Measurements from ENCODE around the gene BMP6.

Gene BMP6

DNA sequence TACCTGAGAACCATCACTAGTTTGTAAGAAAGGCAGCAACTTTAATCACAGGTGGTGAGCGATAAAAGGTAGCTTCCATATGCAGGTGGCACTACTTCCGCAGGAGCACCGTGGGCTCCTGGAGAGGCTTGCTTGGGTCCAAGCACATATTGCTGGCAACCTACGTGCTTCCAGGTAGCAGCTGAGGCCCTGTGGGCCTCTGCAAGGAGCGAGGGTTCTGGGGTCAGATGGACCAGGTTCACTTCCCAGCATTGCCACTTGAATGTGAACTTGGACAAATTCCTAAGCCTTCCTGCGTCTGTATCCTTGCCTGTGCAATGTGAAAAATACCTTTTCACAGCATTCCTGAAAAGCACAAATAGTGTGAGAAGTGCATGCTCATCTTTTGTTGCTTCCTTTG lies 153.7 kb downstream of the BMP6 start:
- Histone ChIP-seq H3K23ac (ENCODE audit: low read length) (no peak overlapping the region), H4K8ac (ENCODE audit: low read depth, low read length) (no peak overlapping the region), H3K79me1 (ENCODE audit: low read length) (no peaks in the 10 kb centered on the region), H2BK120ac (ENCODE audit: low read depth, low read length) (no peak overlapping the region), H3K27me3 (ENCODE audit: insufficient read depth, low read length, poor library complexity) (no peaks in the 10 kb centered on the region), H4K5ac (ENCODE audit: low read length) (no peak overlapping the region), H3K9ac (ENCODE audit: low read length) (no peak overlapping the region), H3K4me1 (ENCODE audit: control insufficient read depth, low read depth, low read length) (no peaks in the 10 kb centered on the region), H3K18ac (ENCODE audit: low read length) (no peak overlapping the region), H2BK15ac (replicated peaks; ENCODE audit: low read depth) (no peak overlapping the region), H3K27ac (ENCODE audit: low read depth, low read length) (no peak overlapping the region), H3K4ac (ENCODE audit: low read depth, low read length) (no peak overlapping the region), H3K56ac (ENCODE audit: low read length) (no peak overlapping the region), H3K79me2 (ENCODE audit: control insufficient read depth, insufficient read depth, low read length) (no peaks in the 10 kb centered on the region), H3K36me3 (ENCODE audit: control insufficient read depth, insufficient read depth, low read length) (peaks cover 15% of the 10 kb centered on the region), H3K4me3 (ENCODE audit: low read length) (no peak overlapping the region), H3K4me2 (ENCODE audit: low read length) (no peak overlapping the region), H2BK5ac (ENCODE audit: low read length) (no peak overlapping the region), H2AK5ac (ENCODE audit: low read length) (no peak overlapping the region)
- no peak for DNase-seq
- WGBS (ENCODE audit: extremely low coverage, insufficient coverage, low lambda C conversion rate), result no CpG with 5 or more reads among the region's 6 CpGs

DNA sequence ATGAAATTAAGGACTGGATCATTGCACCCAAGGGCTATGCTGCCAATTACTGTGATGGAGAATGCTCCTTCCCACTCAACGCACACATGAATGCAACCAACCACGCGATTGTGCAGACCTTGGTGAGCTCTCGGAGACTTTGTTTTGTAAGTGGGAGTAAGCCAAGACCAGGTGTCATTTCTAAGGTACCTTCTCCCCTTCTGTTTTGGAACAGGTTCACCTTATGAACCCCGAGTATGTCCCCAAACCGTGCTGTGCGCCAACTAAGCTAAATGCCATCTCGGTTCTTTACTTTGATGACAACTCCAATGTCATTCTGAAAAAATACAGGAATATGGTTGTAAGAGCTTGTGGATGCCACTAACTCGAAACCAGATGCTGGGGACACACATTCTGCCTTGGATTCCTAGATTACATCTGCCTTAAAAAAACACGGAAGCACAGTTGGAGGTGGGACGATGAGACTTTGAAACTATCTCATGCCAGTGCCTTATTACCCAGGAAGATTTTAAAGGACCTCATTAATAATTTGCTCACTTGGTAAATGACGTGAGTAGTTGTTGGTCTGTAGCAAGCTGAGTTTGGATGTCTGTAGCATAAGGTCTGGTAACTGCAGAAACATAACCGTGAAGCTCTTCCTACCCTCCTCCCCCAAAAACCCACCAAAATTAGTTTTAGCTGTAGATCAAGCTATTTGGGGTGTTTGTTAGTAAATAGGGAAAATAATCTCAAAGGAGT lies 154.2 kb downstream of the BMP6 start:
- no peak overlapping the region for H3K4me2 ChIP-seq (ENCODE audit: low read length)
- no peak overlapping the region for H4K8ac ChIP-seq (ENCODE audit: low read depth, low read length)

DNA sequence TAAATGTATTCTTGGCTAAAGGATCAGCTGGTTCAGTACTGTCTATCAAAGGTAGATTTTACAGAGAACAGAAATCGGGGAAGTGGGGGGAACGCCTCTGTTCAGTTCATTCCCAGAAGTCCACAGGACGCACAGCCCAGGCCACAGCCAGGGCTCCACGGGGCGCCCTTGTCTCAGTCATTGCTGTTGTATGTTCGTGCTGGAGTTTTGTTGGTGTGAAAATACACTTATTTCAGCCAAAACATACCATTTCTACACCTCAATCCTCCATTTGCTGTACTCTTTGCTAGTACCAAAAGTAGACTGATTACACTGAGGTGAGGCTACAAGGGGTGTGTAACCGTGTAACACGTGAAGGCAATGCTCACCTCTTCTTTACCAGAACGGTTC lies 154.8 kb downstream of the BMP6 start:
- Histone ChIP-seq H3K27ac (ENCODE audit: low read depth, low read length) (no peak overlapping the region), H3K23ac (ENCODE audit: low read length) (no peak overlapping the region), H3K36me3 (ENCODE audit: control insufficient read depth, insufficient read depth, low read length) (peaks cover 19% of the 10 kb centered on the region), H3K4me3 (ENCODE audit: low read length) (no peak overlapping the region), H3K4ac (ENCODE audit: low read depth, low read length) (no peak overlapping the region), H2BK15ac (replicated peaks; ENCODE audit: low read depth) (no peak overlapping the region), H4K8ac (ENCODE audit: low read depth, low read length) (no peak overlapping the region), H2AK5ac (ENCODE audit: low read length) (no peak overlapping the region), H3K56ac (ENCODE audit: low read length) (no peak overlapping the region), H3K27me3 (ENCODE audit: insufficient read depth, low read length, poor library complexity) (no peaks in the 10 kb centered on the region), H3K4me1 (ENCODE audit: control insufficient read depth, low read depth, low read length) (no peaks in the 10 kb centered on the region), H3K79me1 (ENCODE audit: low read length) (no peaks in the 10 kb centered on the region), H3K79me2 (ENCODE audit: control insufficient read depth, insufficient read depth, low read length) (no peaks in the 10 kb centered on the region), H3K4me2 (ENCODE audit: low read length) (no peak overlapping the region), H4K5ac (ENCODE audit: low read length) (no peak overlapping the region), H3K18ac (ENCODE audit: low read length) (no peak overlapping the region), H3K9ac (ENCODE audit: low read length) (no peak overlapping the region), H2BK120ac (ENCODE audit: low read depth, low read length) (no peak overlapping the region), H2BK5ac (ENCODE audit: low read length) (no peak overlapping the region)
- WGBS (ENCODE audit: extremely low coverage, insufficient coverage, low lambda C conversion rate), result no CpG with 5 or more reads among the region's 9 CpGs
- DNase-seq, result no peak

More for the DNA sequence above, 154.2 kb downstream of the BMP6 start:
- Histone ChIP-seq H2BK5ac (ENCODE audit: low read length) (no peak overlapping the region), H3K79me2 (ENCODE audit: control insufficient read depth, insufficient read depth, low read length) (no peaks in the 10 kb centered on the region), H3K56ac (ENCODE audit: low read length) (no peak overlapping the region), H3K4ac (ENCODE audit: low read depth, low read length) (no peak overlapping the region), H3K23ac (ENCODE audit: low read length) (no peak overlapping the region), H3K27me3 (ENCODE audit: insufficient read depth, low read length, poor library complexity) (no peaks in the 10 kb centered on the region), H3K79me1 (ENCODE audit: low read length) (no peaks in the 10 kb centered on the region), H2BK120ac (ENCODE audit: low read depth, low read length) (no peak overlapping the region), H3K27ac (ENCODE audit: low read depth, low read length) (no peak overlapping the region), H3K9ac (ENCODE audit: low read length) (no peak overlapping the region), H3K4me1 (ENCODE audit: control insufficient read depth, low read depth, low read length) (no peaks in the 10 kb centered on the region), H3K4me3 (ENCODE audit: low read length) (no peak overlapping the region), H3K18ac (ENCODE audit: low read length) (no peak overlapping the region), H2AK5ac (ENCODE audit: low read length) (no peak overlapping the region), H3K36me3 (ENCODE audit: control insufficient read depth, insufficient read depth, low read length) (peaks cover 17% of the 10 kb centered on the region), H4K5ac (ENCODE audit: low read length) (no peak overlapping the region), H2BK15ac (replicated peaks; ENCODE audit: low read depth) (no peak overlapping the region)
- no CpG with 5 or more reads among the region's 13 CpGs for WGBS (ENCODE audit: extremely low coverage, insufficient coverage, low lambda C conversion rate)
- no peak for DNase-seq

GRCh38 chr6:7881765-7882500 lies 156.0 kb downstream of the BMP6 start:
- Histone ChIP-seq H2BK120ac (ENCODE audit: low read depth, low read length) (no peak overlapping the region), H3K4me1 (ENCODE audit: control insufficient read depth, low read depth, low read length) (no peaks in the 10 kb centered on the region), H3K4me2 (ENCODE audit: low read length) (no peak overlapping the region), H3K27me3 (ENCODE audit: insufficient read depth, low read length, poor library complexity) (no peaks in the 10 kb centered on the region), H3K56ac (ENCODE audit: low read length) (no peak overlapping the region), H2AK5ac (ENCODE audit: low read length) (no peak overlapping the region), H3K36me3 (ENCODE audit: control insufficient read depth, insufficient read depth, low read length) (peaks cover 20% of the 10 kb centered on the region), H3K23ac (ENCODE audit: low read length) (no peak overlapping the region), H3K9ac (ENCODE audit: low read length) (no peak overlapping the region), H3K4ac (ENCODE audit: low read depth, low read length) (no peak overlapping the region), H3K79me1 (ENCODE audit: low read length) (no peaks in the 10 kb centered on the region), H3K79me2 (ENCODE audit: control insufficient read depth, insufficient read depth, low read length) (no peaks in the 10 kb centered on the region), H2BK5ac (ENCODE audit: low read length) (no peak overlapping the region), H4K8ac (ENCODE audit: low read depth, low read length) (no peak overlapping the region), H3K18ac (ENCODE audit: low read length) (no peak overlapping the region), H2BK15ac (replicated peaks; ENCODE audit: low read depth) (no peak overlapping the region), H4K5ac (ENCODE audit: low read length) (no peak overlapping the region), H3K4me3 (ENCODE audit: low read length) (no peak overlapping the region), H3K27ac (ENCODE audit: low read depth, low read length) (no peak overlapping the region)
- peak; percentile 8 for DNase-seq
- WGBS (ENCODE audit: extremely low coverage, insufficient coverage, low lambda C conversion rate), result no CpG with 5 or more reads among the region's 8 CpGs

DNA sequence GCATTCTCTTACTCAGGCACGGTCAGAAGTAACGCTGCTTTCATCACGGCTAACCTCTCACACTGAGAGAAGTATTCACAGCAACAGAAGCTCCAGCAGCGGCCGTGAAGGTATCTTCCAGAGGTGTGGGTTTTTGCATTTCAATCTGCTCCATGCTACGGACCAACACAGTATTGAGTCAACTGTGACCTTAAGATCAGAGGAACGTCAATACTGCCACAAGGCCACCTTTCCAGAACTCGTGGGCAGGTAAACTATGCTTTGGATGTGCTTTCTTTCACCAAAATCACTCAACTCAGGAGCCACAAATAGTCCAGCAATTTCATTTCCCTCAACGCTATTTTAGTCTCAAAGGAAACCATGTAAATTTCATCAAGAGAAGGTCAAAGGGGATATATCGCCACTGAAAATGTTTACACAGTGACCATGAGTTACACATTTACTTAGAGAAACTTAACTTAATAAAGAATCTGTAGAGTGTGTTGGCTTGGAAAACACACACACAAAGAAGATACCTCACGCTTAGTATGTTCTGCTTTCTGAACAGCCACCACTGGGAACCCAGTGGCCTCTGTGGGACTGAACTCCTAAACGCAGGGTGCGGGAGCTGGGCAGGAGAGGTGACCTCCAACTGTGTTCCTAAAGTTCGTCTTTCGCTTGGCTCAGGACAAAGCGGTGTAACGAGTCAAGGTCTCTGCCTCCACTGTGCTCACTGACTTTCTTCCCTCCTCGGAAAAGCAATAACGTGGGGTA lies 156.8 kb downstream of the BMP6 start:
- Histone ChIP-seq H2AK5ac (ENCODE audit: low read length) (no peak overlapping the region), H4K5ac (ENCODE audit: low read length) (no peak overlapping the region), H3K27ac (ENCODE audit: low read depth, low read length) (no peak overlapping the region), H3K23ac (ENCODE audit: low read length) (no peak overlapping the region), H3K79me2 (ENCODE audit: control insufficient read depth, insufficient read depth, low read length) (no peaks in the 10 kb centered on the region), H4K8ac (ENCODE audit: low read depth, low read length) (no peak overlapping the region), H3K18ac (ENCODE audit: low read length) (no peak overlapping the region), H2BK120ac (ENCODE audit: low read depth, low read length) (no peak overlapping the region), H3K4me1 (ENCODE audit: control insufficient read depth, low read depth, low read length) (no peaks in the 10 kb centered on the region), H3K4me2 (ENCODE audit: low read length) (no peak overlapping the region), H3K9ac (ENCODE audit: low read length) (no peak overlapping the region), H3K4ac (ENCODE audit: low read depth, low read length) (no peak overlapping the region), H2BK15ac (replicated peaks; ENCODE audit: low read depth) (no peak overlapping the region), H3K27me3 (ENCODE audit: insufficient read depth, low read length, poor library complexity) (no peaks in the 10 kb centered on the region), H3K56ac (ENCODE audit: low read length) (no peak overlapping the region), H3K4me3 (ENCODE audit: low read length) (no peak overlapping the region), H3K36me3 (ENCODE audit: control insufficient read depth, insufficient read depth, low read length) (peaks cover 20% of the 10 kb centered on the region), H3K79me1 (ENCODE audit: low read length) (no peaks in the 10 kb centered on the region), H2BK5ac (ENCODE audit: low read length) (no peak overlapping the region)
- no CpG with 5 or more reads among the region's 19 CpGs for WGBS (ENCODE audit: extremely low coverage, insufficient coverage, low lambda C conversion rate)
- no peak for DNase-seq
